CD4-positive, alpha-beta T cell treated with Interleukin-2 at 100 ng/mL for 4 hours (primary cell): ENCODE data around the gene AMACR.

Experiments used
- DNase-seq: peaks from one replicate; pipeline ENCODE4 v3.0.0-alpha.2; 2020; ENCODE audit warnings: low spot score

AMACR gene

DNA sequence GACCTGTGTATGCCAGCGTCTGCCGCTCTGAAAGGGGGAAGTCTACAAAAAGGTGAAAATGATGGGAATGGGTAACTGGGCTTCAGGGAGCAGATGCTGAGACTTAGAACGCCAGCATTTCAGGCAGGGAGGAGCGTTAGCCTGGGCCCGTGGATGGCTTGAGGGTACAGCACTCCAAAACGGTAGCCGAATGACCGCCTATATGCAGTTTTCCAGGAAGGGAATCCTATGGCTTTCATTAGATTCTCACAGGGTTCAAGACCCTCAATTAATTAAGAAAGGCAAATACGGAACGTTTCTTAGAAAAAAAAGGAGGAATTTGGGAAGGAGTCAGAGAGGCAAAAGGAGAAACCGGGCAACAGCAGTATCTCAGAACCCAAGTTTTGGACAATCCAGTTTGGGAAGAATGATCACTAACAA, 639 bp downstream of the AMACR start:
- no peak for DNase-seq

DNA sequence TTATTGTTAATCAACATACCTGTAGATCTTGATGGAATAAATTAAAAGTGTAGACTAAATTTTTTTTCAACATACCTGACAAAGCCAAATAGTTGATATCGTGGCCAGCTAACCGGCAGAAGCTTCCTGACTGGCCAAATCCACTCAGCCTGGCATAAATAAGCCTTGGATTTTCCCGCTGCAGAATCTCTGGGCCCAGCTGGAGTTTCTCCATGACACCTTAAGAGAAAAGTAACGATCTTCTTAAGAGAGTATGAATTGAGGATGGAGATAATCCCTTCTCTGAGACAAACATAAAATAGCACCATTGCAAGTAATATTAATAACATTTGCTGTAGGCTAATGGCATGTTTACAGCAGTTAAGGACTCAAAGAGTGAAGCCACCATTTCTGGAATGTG, 2.2 kb downstream of the AMACR start:
- no peak for DNase-seq

DNA sequence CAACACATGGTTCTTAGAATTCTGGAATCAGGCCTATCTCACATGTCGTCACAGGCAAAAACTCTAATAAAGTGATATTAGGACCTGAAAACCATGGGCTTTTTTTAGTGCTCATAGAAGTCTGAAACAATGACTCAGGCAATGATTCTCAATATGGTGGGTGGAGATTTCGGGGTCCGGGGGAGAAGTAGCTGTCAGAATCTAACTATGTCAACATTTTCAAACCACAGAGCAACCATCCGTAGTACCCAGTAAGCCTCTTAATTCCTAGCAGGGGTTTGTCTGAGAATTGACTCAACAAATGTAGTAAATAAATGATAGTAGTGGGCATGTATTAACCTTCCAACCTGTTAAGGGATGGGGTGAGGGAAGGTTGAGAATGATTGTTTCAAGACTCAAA, 2.6 kb downstream of the AMACR start:
- no peak for DNase-seq

DNA sequence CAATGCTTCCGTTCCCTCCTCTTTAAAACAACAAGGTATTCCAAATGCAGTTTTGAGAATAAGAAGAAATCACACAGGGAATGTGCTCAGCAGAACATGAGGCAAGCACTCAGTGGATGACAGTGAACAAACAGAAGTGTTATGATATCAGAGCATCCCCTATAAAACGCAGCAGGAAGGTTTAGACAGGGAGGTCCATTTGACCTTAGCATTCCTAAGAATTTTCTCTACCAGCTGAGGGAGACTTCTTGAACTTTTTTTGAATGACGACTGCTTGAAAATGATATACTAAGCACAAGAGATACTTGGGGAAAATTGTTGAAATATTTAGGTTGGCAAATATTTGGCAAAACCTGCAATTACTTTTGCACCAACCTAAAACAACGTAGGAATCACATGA, 3.9 kb downstream of the AMACR start:
- DNase-seq = no peak

GRCh38 chr5:34002629-34003328, 5.1 kb downstream of the AMACR start:
- DNase-seq = no peak

GRCh38 chr5:34001241-34001841, 6.5 kb downstream of the AMACR start:
- DNase-seq = no peak

DNA sequence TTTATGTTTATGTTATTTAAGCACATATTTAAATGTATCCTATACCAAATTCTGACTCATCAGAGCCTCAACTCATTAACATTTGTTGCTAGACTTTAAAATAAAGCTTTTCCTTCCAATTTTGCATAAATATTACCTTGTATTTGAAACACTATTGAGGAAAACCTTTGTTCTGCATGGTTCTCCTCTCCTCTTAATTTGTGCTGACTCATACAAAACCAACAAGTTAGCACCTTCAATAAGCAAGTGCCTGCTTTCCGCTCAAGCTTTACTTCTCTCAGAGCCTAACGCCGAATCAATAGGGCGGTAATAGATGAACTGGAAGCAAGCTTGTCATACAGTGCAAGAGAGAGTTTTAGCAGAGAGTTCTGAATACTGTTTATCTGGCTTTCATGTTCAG, 7.9 kb downstream of the AMACR start:
- DNase-seq = no peak

DNA sequence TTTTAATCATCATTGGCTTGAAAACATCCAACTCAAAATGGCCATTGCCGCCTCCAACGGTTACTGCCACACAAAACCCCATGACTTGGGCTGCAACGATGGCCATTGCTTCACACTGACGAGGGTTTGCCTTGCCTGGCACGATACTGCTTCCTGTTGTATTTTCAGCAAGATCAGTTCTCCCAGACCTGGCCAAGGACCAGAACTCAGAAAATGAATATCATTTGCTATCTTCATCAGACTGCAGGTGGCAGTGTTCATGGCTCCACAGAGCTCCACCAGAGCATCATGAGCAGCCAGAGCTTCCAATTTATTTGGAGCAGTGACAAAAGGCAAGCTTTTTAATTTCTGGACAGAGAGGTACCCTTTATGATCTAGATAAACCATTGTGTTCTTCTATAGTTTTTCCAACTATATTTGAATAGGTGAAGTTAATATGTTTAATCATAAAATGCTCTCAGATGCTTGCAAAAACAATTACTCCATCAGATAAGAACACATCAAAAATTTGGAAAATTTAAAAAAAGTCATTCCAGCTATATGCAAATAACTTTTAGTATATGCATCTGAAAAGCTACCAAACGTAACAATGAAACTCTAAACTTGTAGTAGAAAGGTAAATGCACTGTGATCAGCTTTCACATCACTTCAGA, 10.4 kb downstream of the AMACR start:
- DNase-seq = peak; percentile 45

- DNase-seq = no peak
Measured at GRCh38 chr5:33995865-33996264, 12.0 kb downstream of the AMACR start.

DNA sequence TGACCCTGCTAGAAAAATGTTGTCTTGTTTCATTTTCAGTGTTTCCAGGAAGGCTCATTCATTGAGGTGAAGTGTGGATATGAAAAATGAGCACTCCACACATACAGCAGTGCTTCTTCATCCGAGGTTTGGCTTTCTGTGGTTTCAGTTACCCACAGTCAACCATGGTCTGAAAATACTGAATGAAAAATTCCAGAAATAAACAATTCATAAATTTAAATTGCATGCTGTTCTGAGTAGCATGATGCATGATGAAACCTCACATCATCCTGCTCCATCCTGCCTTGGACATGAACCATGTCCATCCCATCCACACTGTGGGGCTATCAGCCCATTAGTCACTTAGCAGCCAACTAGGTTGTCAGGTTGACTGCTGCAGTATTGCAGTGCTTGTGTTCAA, 13.0 kb downstream of the AMACR start:
- no peak for DNase-seq

GRCh38 chr5:33992864-33993263, 15.0 kb downstream of the AMACR start:
- no peak for DNase-seq

GRCh38 chr5:33985447-33985846, 22.4 kb downstream of the AMACR start:
- DNase-seq = no peak

DNA sequence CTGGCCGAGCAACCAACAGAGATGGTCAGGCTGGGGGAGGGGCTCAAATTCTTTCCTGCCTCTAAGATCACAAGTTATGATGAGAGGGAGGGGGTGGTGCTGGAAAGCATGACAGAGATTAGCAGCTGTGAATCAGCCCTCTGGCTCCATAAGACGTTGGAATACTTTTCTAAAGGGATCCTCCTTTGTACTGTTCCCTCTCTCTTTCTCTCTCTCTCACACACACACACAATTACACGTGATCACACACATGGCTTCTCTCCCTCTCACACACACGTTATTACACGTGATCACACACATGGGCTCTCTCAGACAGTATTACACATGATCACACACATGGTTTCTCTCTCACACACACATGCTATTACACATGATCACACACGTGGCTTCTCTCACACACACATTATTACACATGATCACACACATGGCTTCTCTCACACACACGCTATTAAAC, 23.2 kb downstream of the AMACR start, which contains the start of gene SLC45A2:
TSS of gene SLC45A2 (minus strand) at position 23 of the 454 bp plus-strand sequence. CDS start 110 bp downstream, outside the sequence.
- no peak for DNase-seq

DNA sequence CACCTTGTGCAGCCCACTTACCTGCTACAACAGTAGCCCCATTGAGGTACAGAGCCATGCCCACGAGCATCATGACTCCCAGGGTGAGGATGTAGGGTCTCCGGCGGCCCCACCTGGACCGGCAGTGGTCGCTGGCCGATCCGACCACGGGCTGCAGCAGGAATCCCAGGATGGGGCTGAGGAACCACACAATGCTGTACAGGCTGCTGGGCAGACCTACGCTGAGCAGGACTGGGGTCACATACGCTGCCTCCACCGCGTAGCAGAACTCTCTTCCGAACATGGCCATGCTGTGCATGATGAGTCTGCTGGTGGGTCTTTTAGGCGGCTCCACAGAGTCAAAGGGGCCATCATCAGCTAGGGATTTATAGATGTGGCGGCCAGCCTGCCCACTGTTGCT, 23.7 kb downstream of the AMACR start:
- no peak for DNase-seq

GRCh38 chr5:33981408-33982162, 26.3 kb downstream of the AMACR start:
- no peak for DNase-seq

DNA sequence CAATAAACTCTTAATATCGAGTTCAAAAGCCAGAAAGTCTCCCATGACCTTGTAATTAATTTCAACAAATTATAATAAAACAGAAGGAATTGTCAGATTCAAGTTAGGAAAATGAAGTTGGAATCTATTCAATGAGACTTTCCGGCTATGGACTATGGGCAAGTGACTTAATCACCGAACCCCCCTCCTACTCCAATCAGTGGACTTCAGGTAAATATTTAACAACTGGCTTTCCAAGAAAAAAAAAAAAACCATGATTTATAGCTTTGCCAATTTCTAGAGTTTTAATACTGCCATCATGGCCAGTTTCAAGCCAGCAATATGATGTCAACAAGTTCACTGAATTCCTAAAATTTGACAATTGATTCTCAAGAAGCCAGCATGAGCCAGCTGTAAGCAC, 27.8 kb downstream of the AMACR start:
- no peak for DNase-seq

DNA sequence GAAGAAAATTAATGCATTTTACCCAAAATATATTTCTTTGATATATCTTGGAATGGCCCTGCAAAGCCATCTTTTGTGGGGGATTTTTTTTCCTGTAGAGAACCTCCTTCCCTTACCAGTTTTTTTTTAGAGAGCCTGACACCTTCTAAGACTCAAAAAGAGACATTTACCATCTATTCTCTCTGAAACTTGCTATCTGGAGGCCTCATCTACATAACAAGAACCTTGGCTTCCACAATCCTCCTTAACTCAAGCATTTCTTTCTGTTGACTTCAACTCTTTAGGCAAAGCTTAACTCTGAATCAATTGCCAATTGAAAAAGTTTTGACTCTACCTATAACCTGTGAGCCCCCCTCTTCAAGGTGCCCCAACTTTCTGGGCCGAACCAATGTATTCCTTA, 29.5 kb downstream of the AMACR start:
- DNase-seq = no peak

DNA sequence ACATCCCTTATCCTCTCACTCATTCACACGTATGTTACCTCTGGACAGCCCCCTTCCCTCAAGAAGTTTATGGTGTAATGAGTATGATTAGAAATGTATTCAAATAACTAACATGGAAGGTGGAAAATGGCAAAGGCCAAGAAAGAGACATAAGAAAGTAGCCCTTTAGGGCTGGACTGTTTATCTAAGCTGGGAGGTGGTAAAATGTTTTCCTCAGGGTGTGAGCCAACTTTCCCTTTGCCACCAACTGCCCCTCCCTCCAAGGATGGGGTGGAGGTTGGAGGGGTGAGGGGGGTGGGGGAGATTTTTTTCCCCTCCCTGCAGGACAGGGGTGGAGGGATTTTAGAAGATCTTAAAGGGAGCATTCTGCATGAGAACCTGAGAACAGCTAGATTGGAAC, 31.5 kb downstream of the AMACR start:
- no peak for DNase-seq

- no peak for DNase-seq
Measured at GRCh38 chr5:33975852-33976251, 32.0 kb downstream of the AMACR start.

DNA sequence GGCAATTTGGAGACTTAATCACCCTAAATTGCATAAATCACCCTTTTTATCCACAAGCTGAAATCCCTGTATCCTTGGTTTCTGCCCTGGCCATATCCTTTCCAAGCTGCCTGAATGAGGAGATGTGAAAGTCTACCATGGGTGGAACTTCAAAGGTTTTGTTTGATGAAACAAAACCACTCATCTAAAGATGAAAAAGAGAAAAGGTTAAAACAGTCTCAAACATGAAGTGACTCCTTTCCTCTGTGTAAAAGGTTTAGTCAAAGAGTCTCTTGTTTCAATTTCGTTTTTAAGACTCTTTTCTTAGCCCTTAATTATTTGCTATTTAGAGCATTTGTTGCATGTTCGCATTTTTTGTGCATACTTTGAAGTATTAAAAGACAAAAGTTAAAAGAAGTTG, 34.6 kb downstream of the AMACR start:
- no peak for DNase-seq

- DNase-seq = peak; percentile 9
Measured at GRCh38 chr5:33969572-33970452, 38.0 kb downstream of the AMACR start.
